SU-DHL-6 (cell line): ENCODE measurements around the gene USP30.

Experiments
- H2AFZ ChIP-seq: fragments of 200-600 bp; sonication (generic); 2 replicates; pipeline ENCODE4 v1.6.1; 2014; ENCODE audit warnings: low read depth, mild to moderate bottlenecking, moderate library complexity, mixed read lengths, antibody characterized with exemption, low read length; ENCODE audit not compliant: severe bottlenecking
- H3F3A ChIP-seq: fragments of 200-600 bp; shearing (Covaris generic); 2 replicates; pipeline ENCODE4 v1.6.0; 2016; ENCODE audit warnings: antibody characterized with exemption, mild to moderate bottlenecking; ENCODE audit not compliant: insufficient read depth
- H3K27ac ChIP-seq: fragments of 200-600 bp; sonication (generic); 2 replicates; pipeline ENCODE4 v1.5.1; 2016; ENCODE audit warnings: low read depth, mild to moderate bottlenecking, low read length, moderate library complexity, mixed read lengths
- H3K27me3 ChIP-seq: fragments of 200-600 bp; sonication (generic), shearing (Covaris generic); 2 replicates; pipeline ENCODE4 v1.6.0; 2014; ENCODE audit warnings: mild to moderate bottlenecking, low read length
- H3K36me3 ChIP-seq: fragments of 200-600 bp; sonication (generic); 2 replicates; pipeline ENCODE4 v1.6.1; 2014; ENCODE audit warnings: mild to moderate bottlenecking, low read length, mixed read lengths
- H3K4me2 ChIP-seq: fragments of 300-600, 200-600 bp; shearing (Covaris generic), sonication (generic); 2 replicates; pipeline ENCODE4 v1.6.0; 2014; ENCODE audit warnings: low read length, low read depth, mild to moderate bottlenecking; ENCODE audit not compliant: poor library complexity, severe bottlenecking
- H3K4me3 ChIP-seq: fragments of 200-600 bp; sonication (generic); 2 replicates; pipeline ENCODE4 v1.5.1; 2014; ENCODE audit warnings: antibody characterized with exemption, low read length, mild to moderate bottlenecking, mixed read lengths; ENCODE audit not compliant: insufficient read depth, poor library complexity, severe bottlenecking
- H3K79me2 ChIP-seq: fragments of 200-600 bp; sonication (generic); 2 replicates; pipeline ENCODE4 v1.6.1; 2014; ENCODE audit warnings: mild to moderate bottlenecking, low read length, moderate library complexity; ENCODE audit not compliant: insufficient read depth
- H3K9ac ChIP-seq: fragments of 200-600 bp; sonication (generic); 2 replicates; pipeline ENCODE4 v1.7.0; 2014; ENCODE audit warnings: mild to moderate bottlenecking, low read length
- H3K9me2 ChIP-seq: fragments of 200-600 bp; sonication (generic); replicated peaks from 2 replicates; pipeline ENCODE4 v1.6.1; 2014; ENCODE audit warnings: low read length; ENCODE audit not compliant: insufficient read depth
- H3K9me3 ChIP-seq: fragments of 200-600 bp; sonication (generic); 2 replicates; pipeline ENCODE4 v1.6.1; 2014; ENCODE audit warnings: low read length, mixed read lengths; ENCODE audit not compliant: insufficient read depth
- H4K20me1 ChIP-seq: fragments of 200-600 bp; sonication (generic); 2 replicates; pipeline ENCODE4 v1.6.1; 2014; ENCODE audit warnings: low read depth, mild to moderate bottlenecking, antibody characterized with exemption, low read length, moderate library complexity, mixed read lengths
- EZH2phosphoT487 ChIP-seq: fragments of 200-600 bp; sonication (generic), shearing (Covaris generic); conservative IDR thresholded peaks from 2 replicates; pipeline ENCODE4 v1.6.1; 2018; ENCODE audit warnings: mild to moderate bottlenecking, antibody characterized with exemption, low read length, moderate library complexity, mixed read lengths
- TF ChIP-seq, protein P1 (sequence below): fragments of 200-600 bp; sonication (generic); IDR thresholded peaks from one replicate; pipeline ENCODE4 v1.5.1; 2017; ENCODE audit warnings: antibody characterized with exemption, mild to moderate bottlenecking, low read length, moderate library complexity; ENCODE audit not compliant: insufficient read depth, poor library complexity, severe bottlenecking

Gene USP30

DNA sequence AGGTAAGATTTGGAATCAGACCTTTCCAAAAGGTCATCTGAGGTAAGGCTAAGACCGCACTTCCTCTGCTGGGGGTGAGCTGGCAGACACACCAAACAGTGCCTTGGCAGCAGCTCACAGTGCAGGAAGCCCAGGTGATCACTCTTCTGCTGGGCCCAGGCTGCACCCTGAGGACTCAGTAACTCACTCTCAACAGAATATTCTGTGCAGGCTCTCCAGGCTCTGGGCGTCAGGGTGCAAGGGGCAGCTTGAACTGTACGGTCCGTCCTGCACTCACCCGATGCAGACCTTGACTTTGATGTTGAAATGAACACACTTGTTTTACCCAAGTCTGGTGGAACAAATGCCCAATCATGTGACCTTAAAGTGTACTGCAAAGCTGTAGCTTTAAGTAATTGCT, 34.9 kb downstream of the USP30 start:
- Histone ChIP-seq H3K9ac (no peak overlapping the region), H3F3A (peaks cover 12% of the 10 kb centered on the region; the same call in 1 of the 2 replicates), H2AFZ (no peak overlapping the region), H4K20me1 (no peaks in the 10 kb centered on the region), H3K9me3 (no peaks in the 10 kb centered on the region), H3K4me3 (no peak overlapping the region), H3K36me3 (peaks cover 13% of the 10 kb centered on the region; the same call in 1 of the 2 replicates), H3K79me2 (peaks cover 8% of the 10 kb centered on the region), H3K27ac (no peak overlapping the region), H3K4me2 (no peak overlapping the region), H3K9me2 (no peaks in the 10 kb centered on the region), H3K27me3 (no peaks in the 10 kb centered on the region)
- TF ChIP-seq, protein P1, sequence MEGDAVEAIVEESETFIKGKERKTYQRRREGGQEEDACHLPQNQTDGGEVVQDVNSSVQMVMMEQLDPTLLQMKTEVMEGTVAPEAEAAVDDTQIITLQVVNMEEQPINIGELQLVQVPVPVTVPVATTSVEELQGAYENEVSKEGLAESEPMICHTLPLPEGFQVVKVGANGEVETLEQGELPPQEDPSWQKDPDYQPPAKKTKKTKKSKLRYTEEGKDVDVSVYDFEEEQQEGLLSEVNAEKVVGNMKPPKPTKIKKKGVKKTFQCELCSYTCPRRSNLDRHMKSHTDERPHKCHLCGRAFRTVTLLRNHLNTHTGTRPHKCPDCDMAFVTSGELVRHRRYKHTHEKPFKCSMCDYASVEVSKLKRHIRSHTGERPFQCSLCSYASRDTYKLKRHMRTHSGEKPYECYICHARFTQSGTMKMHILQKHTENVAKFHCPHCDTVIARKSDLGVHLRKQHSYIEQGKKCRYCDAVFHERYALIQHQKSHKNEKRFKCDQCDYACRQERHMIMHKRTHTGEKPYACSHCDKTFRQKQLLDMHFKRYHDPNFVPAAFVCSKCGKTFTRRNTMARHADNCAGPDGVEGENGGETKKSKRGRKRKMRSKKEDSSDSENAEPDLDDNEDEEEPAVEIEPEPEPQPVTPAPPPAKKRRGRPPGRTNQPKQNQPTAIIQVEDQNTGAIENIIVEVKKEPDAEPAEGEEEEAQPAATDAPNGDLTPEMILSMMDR, result no peak
- no peak for TF ChIP-seq EZH2phosphoT487

DNA sequence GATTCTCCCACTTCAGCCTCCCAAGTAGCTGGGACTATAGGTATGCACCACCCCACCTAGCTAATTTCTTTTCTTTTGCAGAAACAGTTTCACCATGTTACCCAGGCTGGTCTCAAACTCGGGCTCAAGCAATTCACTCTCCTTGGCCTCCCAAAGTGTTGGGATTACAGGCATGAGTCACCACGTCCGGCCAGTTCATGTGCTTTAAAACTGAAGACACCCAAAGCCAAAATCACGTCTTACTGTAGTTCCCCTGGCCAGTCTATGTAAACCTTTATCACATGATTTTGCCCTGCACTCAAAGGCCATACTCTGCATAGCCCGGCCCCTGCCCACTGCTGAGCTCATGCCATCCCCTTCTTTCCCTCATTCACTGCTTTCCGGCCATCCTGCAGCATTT, 36.4 kb downstream of the USP30 start:
- H3K9ac ChIP-seq, result no peak overlapping the region
- H3K27ac ChIP-seq, result no peak overlapping the region
- TF ChIP-seq, protein P1, result no peak
- no peak for TF ChIP-seq EZH2phosphoT487
- H3K27me3 ChIP-seq, result no peaks in the 10 kb centered on the region
- H3K9me3 ChIP-seq, result no peaks in the 10 kb centered on the region
- H3K36me3 ChIP-seq, result peaks cover 13% of the 10 kb centered on the region; the same call in 1 of the 2 replicates
- no peaks in the 10 kb centered on the region for H3K9me2 ChIP-seq
- H3K4me2 ChIP-seq, result no peak overlapping the region
- peaks cover 18% of the 10 kb centered on the region for H3K79me2 ChIP-seq
- H3F3A ChIP-seq, result peaks cover 12% of the 10 kb centered on the region; the same call in 1 of the 2 replicates
- H2AFZ ChIP-seq, result no peak overlapping the region
- H3K4me3 ChIP-seq, result no peak overlapping the region
- no peaks in the 10 kb centered on the region for H4K20me1 ChIP-seq

DNA sequence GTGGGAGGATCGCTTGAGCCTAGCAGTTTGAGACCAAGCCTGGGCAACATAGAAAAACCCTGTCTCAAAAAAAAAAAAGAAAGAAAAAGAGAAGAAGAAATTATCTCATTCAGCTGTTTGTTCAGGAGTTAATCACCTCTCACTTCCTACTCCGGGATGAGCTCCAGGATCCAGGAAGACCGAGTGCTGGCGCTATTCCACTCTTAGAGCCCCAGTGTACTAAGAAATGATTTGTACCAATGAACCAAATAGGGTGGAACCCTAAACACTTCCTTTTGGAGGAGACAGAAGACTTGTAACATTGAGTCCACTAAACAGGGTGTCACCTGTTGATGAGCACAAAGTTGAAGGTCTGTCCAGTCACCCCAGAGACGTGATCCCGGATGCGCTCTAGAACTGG, 37.3 kb downstream of the USP30 start:
- Histone ChIP-seq H3K4me2 (no peak overlapping the region), H3K79me2 (peaks cover 18% of the 10 kb centered on the region), H4K20me1 (no peaks in the 10 kb centered on the region), H3K36me3 (peaks cover 9% of the 10 kb centered on the region; the same call in 1 of the 2 replicates), H3K9ac (no peak overlapping the region), H3F3A (peaks cover 12% of the 10 kb centered on the region; the same call in 1 of the 2 replicates), H3K4me3 (no peak overlapping the region), H2AFZ (no peak overlapping the region), H3K9me3 (no peaks in the 10 kb centered on the region), H3K9me2 (no peaks in the 10 kb centered on the region), H3K27ac (no peak overlapping the region), H3K27me3 (no peaks in the 10 kb centered on the region)
- TF ChIP-seq, protein P1, result no peak
